HEK293 (cell line): ENCODE measurements around the gene RTN4.
A peak's percentile ranks its signal among the peaks of the same experiment; 100 is the strongest.

Source experiments
- CTCF ChIA-PET: fragments of 350-600 bp; formaldehyde crosslinking; extraction: SDS; loops from one replicate; lab custom pipeline; 2021; ENCODE audit warnings: antibody characterized with exemption; lab: Yijun Ruan, JAX
- POLR2A ChIA-PET: fragments of 300-600 bp; formaldehyde crosslinking; extraction: SDS; loops from one replicate; lab custom pipeline; 2020; ENCODE audit warnings: antibody characterized with exemption, inconsistent platforms; lab: Yijun Ruan, JAX
- H3K27ac ChIP-seq: fragments of 200-500 bp; sonication (Bioruptor generic); 2 replicates; pipeline ENCODE4 v1.5.1; 2014; ENCODE audit warnings: low read depth, low read length, control low read depth, inconsistent platforms; ENCODE audit errors: extremely low read depth
- H3K36me3 ChIP-seq, 2 experiments: fragments of 200-500 bp in 1 of 2; sonication (Bioruptor generic) in 1 of 2; 1 replicate in 1 of 2; 2 replicates in 1 of 2; pipeline ENCODE4 v1.5.1; 2014 to 2017; ENCODE audit warnings: inconsistent platforms in 2 of 2, low read length in 2 of 2; ENCODE audit not compliant: control insufficient read depth in 2 of 2, insufficient read depth in 1 of 2
- H3K4me1 ChIP-seq: fragments of 200-500 bp; sonication (Bioruptor generic); 2 replicates; pipeline ENCODE4 v1.5.1; 2014; ENCODE audit warnings: mild to moderate bottlenecking, low read length, inconsistent platforms; ENCODE audit not compliant: control insufficient read depth, insufficient read depth
- H3K4me3 ChIP-seq: 2 replicates; pipeline ENCODE4 v1.5.1; 2011; ENCODE audit warnings: low read depth, mild to moderate bottlenecking, control low read depth, low read length, moderate library complexity
- H3K9me3 ChIP-seq: fragments of 200-500 bp; sonication (Bioruptor generic); 2 replicates; pipeline ENCODE4 v1.5.1; 2014; ENCODE audit warnings: low read depth, low read length, inconsistent platforms; ENCODE audit not compliant: control insufficient read depth, insufficient read depth
- BCL11A ChIP-seq: fragments of 450-650 bp; formaldehyde crosslinking; IDR thresholded peaks from 2 replicates; pipeline ENCODE4 v1.5.1; 2016; ENCODE audit warnings: low read depth, missing biosample characterization, missing genetic modification characterization
- CTCF ChIP-seq: fragments of 450-650 bp; formaldehyde crosslinking; IDR thresholded peaks from 2 replicates; pipeline ENCODE4 v1.5.1; 2016; ENCODE audit warnings: missing biosample characterization, missing genetic modification characterization
- GLI4 ChIP-seq: fragments of 450-650 bp; formaldehyde crosslinking; IDR thresholded peaks from 2 replicates; pipeline ENCODE4 v1.5.1; 2016; ENCODE audit warnings: missing biosample characterization, missing genetic modification characterization
- PRDM10 ChIP-seq: fragments of 450-650 bp; formaldehyde crosslinking; IDR thresholded peaks from 2 replicates; pipeline ENCODE4 v1.5.1; 2016; ENCODE audit warnings: missing biosample characterization, missing genetic modification characterization
- PRDM6 ChIP-seq: fragments of 450-650 bp; formaldehyde crosslinking; IDR thresholded peaks from 2 replicates; pipeline ENCODE4 v1.5.1; 2017; ENCODE audit warnings: missing biosample characterization, missing genetic modification characterization
- REST ChIP-seq: fragments of 450-650 bp; formaldehyde crosslinking; IDR thresholded peaks from 2 replicates; pipeline ENCODE4 v1.5.1; 2016; ENCODE audit warnings: missing biosample characterization, missing genetic modification characterization
- TCF7L2 ChIP-seq: IDR thresholded peaks from 2 replicates; pipeline ENCODE4 v1.6.1; 2011; ENCODE audit warnings: low read depth, mild to moderate bottlenecking, inconsistent platforms, low read length, moderate library complexity, borderline replicate concordance
- YY2 ChIP-seq: fragments of 450-650 bp; formaldehyde crosslinking; IDR thresholded peaks from 2 replicates; pipeline ENCODE4 v1.5.1; 2016; ENCODE audit warnings: missing biosample characterization, missing genetic modification characterization
- ZBTB48 ChIP-seq: fragments of 450-650 bp; formaldehyde crosslinking; IDR thresholded peaks from 2 replicates; pipeline ENCODE4 v1.5.1; 2016; ENCODE audit warnings: missing biosample characterization, missing genetic modification characterization
- ZFHX2 ChIP-seq: fragments of 450-650 bp; formaldehyde crosslinking; conservative IDR thresholded peaks from 2 replicates; pipeline ENCODE4 v1.5.1; 2016; ENCODE audit warnings: missing biosample characterization, missing genetic modification characterization
- ZFP37 ChIP-seq: fragments of 450-650 bp; formaldehyde crosslinking; IDR thresholded peaks from 2 replicates; pipeline ENCODE4 v1.5.1; 2016; ENCODE audit warnings: missing biosample characterization, missing genetic modification characterization
- ZFP41 ChIP-seq: fragments of 450-650 bp; formaldehyde crosslinking; IDR thresholded peaks from 2 replicates; pipeline ENCODE4 v1.5.1; 2016; ENCODE audit warnings: missing biosample characterization, missing genetic modification characterization, borderline replicate concordance
- ZFP69B ChIP-seq: fragments of 450-650 bp; formaldehyde crosslinking; IDR thresholded peaks from 2 replicates; pipeline ENCODE4 v1.5.1; 2016; ENCODE audit warnings: missing biosample characterization, missing genetic modification characterization
- ZNF10 ChIP-seq: fragments of 450-650 bp; formaldehyde crosslinking; IDR thresholded peaks from 2 replicates; pipeline ENCODE4 v1.5.1; 2017; ENCODE audit warnings: missing biosample characterization, missing genetic modification characterization
- ZNF112 ChIP-seq: fragments of 450-650 bp; formaldehyde crosslinking; IDR thresholded peaks from 2 replicates; pipeline ENCODE4 v1.5.0; 2017; ENCODE audit warnings: missing biosample characterization, missing genetic modification characterization
- ZNF214 ChIP-seq: fragments of 450-650 bp; formaldehyde crosslinking; IDR thresholded peaks from 2 replicates; pipeline ENCODE4 v1.5.1; 2017; ENCODE audit warnings: missing biosample characterization, mild to moderate bottlenecking, missing genetic modification characterization, borderline replicate concordance
- ZNF248 ChIP-seq: fragments of 450-650 bp; formaldehyde crosslinking; IDR thresholded peaks from 2 replicates; pipeline ENCODE4 v1.5.1; 2017; ENCODE audit warnings: missing biosample characterization, missing genetic modification characterization
- ZNF350 ChIP-seq: fragments of 450-650 bp; formaldehyde crosslinking; IDR thresholded peaks from 2 replicates; pipeline ENCODE4 v1.5.0; 2017; ENCODE audit warnings: missing biosample characterization, mild to moderate bottlenecking, missing genetic modification characterization
- ZNF423 ChIP-seq: fragments of 450-650 bp; formaldehyde crosslinking; IDR thresholded peaks from 2 replicates; pipeline ENCODE4 v1.5.1; 2016; ENCODE audit warnings: missing biosample characterization, missing genetic modification characterization
- ZNF473 ChIP-seq: fragments of 450-650 bp; formaldehyde crosslinking; IDR thresholded peaks from 2 replicates; pipeline ENCODE4 v1.5.1; 2017; ENCODE audit warnings: missing biosample characterization, missing genetic modification characterization
- ZNF658 ChIP-seq: fragments of 450-650 bp; formaldehyde crosslinking; IDR thresholded peaks from 2 replicates; pipeline ENCODE4; 2016; ENCODE audit warnings: missing biosample characterization, missing genetic modification characterization
- ZNF677 ChIP-seq: fragments of 450-650 bp; IDR thresholded peaks from 2 replicates; pipeline ENCODE4 v1.5.0; 2018; ENCODE audit warnings: missing biosample characterization, mild to moderate bottlenecking, missing genetic modification characterization, moderate library complexity
- ZNF692 ChIP-seq: fragments of 450-650 bp; formaldehyde crosslinking; IDR thresholded peaks from 2 replicates; pipeline ENCODE4 v1.5.1; 2016; ENCODE audit warnings: missing biosample characterization, missing genetic modification characterization
- ZNF830 ChIP-seq: fragments of 450-650 bp; IDR thresholded peaks from 2 replicates; pipeline ENCODE4 v1.5.0; 2018; ENCODE audit warnings: missing biosample characterization, missing genetic modification characterization, low read depth, mild to moderate bottlenecking, moderate library complexity
- ZNF837 ChIP-seq: fragments of 450-650 bp; formaldehyde crosslinking; IDR thresholded peaks from 2 replicates; pipeline ENCODE4 v1.5.1; 2016; ENCODE audit warnings: missing biosample characterization, missing genetic modification characterization

RTN4 gene

GRCh38 chr2:55097461-55098410 is 47.5 kb upstream of the RTN4 start:
- Histone ChIP-seq H3K9me3 (no peaks in the 10 kb centered on the region), H3K4me1 (peaks cover 6% of the 10 kb centered on the region), H3K4me3 (no peak overlapping the region), H3K27ac (peak overlapping the region; percentile 63), H3K36me3 (no peaks in the 10 kb centered on the region)
- ChIA-PET POLR2A (interaction anchor here (1.1 to 2.0 kb wide), 5 partner anchors 12 to 48 kb away, joined by 3 to 10 read pairs (median 4); partner anchors contain the start of gene RTN4), CTCF (interaction anchor here (0.6 to 1.9 kb wide), 5 partner anchors 11 to 344 kb away, joined by 3 to 6 read pairs (median 4); no protein-coding TSS in a partner anchor)
- TF ChIP-seq ZFP41 (no peak), ZNF692 (tag by site-specific recombination) (no peak), ZNF658 (tag by site-specific recombination) (no peak), REST (tag by site-specific recombination) (no peak), YY2 (tag by site-specific recombination) (no peak), ZNF350 (tag by site-specific recombination) (no peak), ZNF830 (tag by site-specific recombination) (no peak), ZNF837 (tag by site-specific recombination) (no peak), ZNF248 (tag by site-specific recombination) (no peak), ZNF677 (no peak), CTCF (no peak), TCF7L2 (peak; percentile 66), ZNF214 (tag by site-specific recombination) (no peak), ZNF473 (tag by site-specific recombination) (no peak), ZNF423 (tag by site-specific recombination) (no peak), PRDM10 (peak; percentile 84), BCL11A (tag by site-specific recombination) (no peak), GLI4 (tag by site-specific recombination) (no peak), ZFHX2 (no peak), ZBTB48 (tag by site-specific recombination) (no peak), PRDM6 (tag by site-specific recombination) (no peak), ZNF112 (tag by site-specific recombination) (no peak), ZFP69B (tag by site-specific recombination) (no peak), ZNF10 (tag by site-specific recombination) (no peak), ZFP37 (no peak)
